Measurements from ENCODE around the gene ZNF341. TPM values are rescaled to one million over a fixed set of nuclear protein-coding genes. Genes with fewer than 3 reads are reported as not detected.

ZNF341 gene
- total RNA-seq, 1 donor from 2014 or later, result 4.8 TPM

DNA sequence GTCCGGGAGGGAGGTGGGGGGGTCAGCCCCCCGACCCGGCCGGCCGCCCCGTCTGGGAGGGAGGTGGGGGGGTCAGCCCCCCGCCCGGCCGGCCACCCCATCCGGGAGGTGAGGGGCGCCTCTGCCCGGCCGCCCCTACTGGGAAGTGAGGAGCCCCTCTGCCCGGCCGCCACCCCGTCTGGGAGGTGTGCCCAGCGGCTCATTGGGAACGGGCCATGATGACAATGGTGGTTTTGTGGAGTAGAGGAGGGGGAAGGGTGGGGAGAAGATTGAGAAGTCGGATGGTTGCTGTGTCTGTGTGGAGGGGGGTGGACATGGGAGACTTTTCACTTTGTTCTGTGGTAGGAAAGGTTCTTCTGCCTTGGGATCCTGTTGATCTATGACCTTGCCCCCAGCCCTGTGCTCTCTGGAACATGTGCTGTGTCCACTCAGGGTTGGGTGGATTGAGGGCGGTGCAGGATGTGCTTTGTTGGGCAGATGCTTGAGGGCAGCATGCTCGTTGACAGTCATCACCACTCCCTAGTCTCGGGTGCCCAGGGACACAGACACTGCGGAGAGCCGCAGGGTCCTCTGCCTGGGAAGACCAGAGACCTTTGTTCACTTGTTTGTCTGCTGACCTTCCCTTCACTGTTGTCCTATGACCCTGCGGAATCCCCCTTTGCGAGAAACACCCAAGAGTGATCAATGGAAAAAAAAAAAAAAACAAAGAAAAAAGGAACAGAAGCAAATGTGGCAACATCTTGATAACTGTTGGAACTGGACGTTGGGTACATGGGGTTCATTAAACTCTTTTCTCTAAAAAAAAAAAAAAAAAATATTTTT, 30.0 kb upstream of the ZNF341 start:
- no peak for DNase-seq (ENCODE audit: low spot score)

DNA sequence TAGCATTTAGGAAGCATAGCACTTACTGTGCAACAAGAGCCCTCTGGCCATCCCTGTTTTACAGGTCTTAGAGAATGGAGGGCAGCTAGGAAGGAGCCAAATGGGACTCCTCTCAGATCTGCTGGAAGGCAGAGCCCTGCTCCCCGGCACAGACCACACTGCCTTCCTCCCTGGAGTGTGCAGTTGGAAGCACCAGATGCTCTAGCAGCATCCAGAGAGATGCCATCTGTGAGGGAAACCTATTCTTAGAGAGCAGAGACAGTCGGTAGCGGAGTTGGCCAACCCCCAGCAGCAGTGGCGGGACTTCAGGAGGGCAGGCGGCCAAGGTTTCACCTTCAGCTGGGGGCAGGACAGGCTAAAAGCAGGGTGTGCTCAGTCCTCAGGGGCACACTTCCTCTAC, 28.9 kb upstream of the ZNF341 start:
- no peak for DNase-seq (ENCODE audit: low spot score)

DNA sequence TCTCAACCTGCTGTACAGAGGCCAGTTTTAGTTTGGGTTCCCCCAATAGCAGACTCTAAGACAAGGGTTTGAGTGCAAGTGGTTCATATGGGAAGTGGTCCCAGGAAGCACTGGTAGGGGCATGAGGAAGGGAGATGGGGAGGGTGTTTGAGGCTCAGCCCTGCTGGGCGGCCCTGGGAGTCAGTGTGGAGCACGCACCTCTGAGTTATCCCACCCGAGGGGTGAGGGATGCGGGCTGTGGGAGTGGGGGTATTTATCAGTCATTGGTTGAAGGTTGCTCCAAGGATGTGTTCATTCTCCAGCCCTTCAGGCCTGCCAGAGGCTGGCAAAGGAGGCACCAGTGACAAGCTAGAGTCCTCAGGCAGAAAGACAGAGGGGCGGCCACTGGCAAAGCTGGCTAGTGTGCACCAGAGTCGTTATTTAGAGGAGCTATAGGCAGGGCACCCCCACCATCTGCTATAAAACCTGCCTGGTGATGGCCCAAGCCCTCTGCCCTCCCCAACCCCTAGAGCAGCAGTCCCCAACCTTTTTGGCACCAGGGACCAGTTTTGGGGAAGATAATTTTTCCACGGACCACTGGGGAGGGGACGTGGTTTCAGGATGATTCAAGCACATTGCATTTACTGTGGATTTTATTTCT, 28.2 kb upstream of the ZNF341 start:
- no peak for DNase-seq (ENCODE audit: low spot score)

DNA sequence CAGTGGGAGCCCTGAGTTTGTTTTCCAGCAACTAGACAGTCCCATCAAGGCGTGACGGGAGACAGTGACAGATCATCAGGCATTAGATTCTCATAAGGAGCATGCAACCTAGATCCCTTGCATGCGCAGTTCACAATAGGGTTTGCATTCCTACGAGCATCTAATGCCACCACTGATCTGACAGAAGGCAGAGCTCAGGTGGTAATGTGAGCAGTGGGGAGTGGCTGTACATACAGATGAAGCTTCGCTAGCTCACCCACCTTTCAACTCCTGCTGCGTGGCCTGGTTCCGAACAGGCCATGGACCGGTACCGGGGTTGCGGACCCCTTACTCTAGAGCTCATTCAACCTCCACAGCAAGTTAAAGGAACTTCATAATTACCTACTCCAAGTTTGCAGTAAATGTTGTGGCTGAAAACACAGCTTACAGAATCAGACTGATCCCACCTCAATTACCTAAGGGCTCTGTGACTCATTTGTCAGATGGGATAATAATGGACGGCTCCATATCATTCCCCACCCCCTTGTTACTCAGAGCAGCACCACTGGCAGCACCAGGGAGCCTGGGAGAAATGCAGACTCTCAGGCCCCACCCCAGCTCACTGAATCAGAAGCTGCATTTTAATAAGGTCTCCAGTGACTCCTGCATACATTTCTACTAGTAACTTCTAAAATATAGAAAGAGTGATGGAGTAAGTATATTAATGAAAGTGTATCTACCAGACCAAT, 27.4 kb upstream of the ZNF341 start:
- no peak for DNase-seq (ENCODE audit: low spot score)

DNA sequence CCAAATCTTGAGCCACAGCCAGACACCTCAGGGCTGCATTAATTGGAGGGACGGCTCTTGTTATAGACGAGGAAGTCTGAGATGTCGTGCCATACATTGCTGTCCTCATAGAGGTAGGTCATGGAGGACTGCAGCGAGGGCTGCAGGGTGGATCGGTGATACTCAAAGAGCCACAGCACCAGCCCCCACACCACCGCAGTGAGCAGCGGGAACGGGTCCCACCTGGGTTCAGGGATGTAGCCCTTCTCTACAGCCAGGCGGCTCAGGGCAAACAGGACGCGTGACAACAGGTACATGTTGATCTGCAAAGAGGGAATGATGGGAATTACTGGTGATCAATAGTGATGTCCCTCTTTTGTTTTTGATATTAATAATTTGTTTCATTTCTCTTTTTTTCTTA, 24.1 kb upstream of the ZNF341 start:
- DNase-seq (ENCODE audit: low spot score), result no peak

DNA sequence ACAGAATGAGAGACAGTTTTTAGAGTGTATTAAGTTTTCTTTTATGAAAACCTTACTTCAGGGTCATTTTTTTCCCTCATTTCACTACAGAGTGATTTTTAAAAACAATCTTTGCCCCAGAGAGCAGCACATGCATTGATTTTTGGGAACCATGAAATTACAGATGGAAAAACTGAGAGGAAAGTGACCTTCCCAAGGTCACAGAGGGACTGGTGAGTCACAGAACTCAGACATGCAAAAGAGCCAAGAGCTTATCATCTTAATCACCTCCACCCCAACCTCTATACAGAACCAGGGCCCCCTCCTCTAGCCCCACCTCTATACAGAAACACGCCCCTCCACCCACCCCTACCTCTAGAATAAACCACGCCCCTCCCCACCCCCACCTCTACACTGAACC, 22.4 kb upstream of the ZNF341 start:
- no peak for DNase-seq (ENCODE audit: low spot score)

DNA sequence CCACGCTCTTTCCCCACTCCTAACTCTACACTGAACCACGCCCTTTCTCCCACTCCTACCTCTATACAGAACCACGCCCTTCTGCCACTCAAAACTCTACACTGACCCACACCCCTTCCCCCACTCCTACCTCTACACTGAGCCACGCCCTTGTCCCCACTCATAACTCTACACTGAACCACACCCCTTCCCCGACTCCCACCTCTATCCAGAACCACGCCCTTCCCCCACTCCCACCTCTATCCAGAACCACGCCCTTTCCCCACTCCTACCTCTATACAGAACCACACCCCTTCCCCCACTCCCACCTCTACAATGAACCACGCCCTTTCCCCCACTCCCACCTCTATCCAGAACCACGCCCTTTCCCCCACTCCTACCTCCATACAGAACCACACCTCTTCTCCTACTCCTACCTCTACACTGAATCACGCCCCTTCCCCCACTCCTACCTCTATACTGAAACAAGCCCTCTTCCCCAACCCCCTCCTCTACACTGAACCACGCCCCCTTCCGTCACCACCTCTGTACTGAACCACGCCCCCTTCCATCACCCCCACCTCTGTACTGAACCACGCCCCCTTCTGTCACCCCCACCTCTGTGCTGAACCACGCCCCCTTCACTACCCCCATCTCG, 21.8 kb upstream of the ZNF341 start:
- no peak for DNase-seq (ENCODE audit: low spot score)

DNA sequence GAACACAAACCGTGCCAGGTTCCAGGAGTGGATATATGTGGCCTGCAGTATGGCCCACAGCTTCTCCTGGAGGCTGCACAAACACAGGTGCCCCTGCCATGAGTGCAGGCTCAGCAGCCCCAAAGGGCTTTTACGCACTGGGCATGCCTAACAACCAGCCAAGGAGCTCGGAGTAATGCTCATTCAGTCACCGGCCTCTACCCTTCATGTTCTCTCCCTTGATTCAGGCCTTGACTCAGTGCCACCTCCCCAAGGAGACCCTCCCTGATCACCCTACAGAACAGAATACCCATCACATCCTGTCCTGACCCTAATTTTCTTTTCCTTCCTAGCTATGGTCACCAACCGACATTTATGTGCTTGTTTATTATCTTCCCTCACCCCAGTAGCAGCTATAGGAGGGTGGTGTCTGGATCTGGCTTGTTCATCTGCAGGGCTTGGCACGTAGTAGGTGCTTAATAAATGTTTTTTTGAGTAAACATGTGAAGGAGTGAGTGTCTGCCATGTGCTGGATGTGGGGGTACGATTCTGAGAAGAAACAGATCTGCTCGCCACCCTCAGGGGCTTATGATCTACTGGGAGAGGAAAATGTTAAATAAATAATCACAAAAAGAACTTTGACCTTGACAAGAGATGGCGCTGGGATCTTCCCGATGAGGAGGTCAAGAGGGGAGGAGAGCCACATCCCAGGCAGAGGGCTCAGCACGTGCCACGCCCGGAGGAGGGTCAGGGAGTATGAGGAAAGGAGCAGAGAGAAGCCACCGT, 20.9 kb upstream of the ZNF341 start:
- no peak for DNase-seq (ENCODE audit: low spot score)

DNA sequence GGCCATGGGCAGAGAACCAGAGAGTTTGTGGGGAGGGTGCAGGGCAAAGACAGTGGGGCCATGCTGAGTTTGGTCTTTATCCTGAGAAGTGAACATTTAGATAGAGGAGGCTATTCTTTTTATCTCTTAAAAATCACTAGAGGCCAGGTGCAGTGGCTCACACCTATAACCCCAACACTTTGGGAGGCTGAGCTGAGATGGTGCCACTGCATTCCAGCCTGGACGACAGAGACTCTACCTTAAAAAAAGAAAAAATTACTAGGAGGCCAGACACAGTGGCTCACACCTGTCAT, 20.4 kb upstream of the ZNF341 start:
- no peak for DNase-seq (ENCODE audit: low spot score)

DNA sequence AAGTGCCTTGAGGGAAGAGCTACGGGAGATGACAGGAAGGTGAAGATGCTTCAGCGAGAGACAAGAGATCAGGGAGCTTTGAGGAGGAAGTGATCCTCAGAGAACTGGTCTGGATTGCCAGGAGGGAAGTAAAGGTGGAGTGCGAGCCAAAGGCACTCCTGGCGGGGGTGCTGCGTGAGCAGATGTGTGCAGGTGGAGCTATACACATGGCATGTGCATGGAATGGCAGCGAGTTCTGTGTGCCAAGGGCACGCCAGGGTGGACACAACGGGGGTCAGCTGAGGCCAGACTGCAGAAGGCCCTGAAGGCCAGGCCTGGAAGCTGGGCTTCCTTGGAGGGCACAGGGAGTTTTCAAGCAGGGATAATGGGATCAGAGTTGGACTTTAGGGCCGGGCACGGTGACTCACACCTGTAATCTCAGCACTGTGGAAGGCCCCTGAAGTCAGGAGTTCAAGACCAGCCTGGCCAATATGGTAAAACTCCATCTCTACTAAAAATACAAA, 17.9 kb upstream of the ZNF341 start:
- no peak for DNase-seq (ENCODE audit: low spot score)

DNA sequence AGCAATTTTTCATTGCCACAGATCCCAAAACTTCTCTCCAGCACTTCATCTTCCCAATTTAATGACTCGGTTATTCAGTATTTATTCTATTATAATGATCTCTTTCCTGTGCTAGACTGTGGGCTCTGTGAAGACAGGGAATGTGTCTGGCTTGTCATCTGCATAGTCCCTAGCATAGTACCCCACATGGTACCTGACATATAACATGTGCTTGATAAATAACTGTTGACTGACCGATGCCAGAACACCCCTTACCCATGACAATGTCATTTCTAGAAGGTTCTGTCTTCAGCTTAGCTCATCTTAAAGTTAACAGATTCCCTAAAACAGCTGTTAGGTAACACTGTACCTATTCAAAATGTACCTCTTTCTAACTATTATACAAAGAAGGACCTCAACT, 15.3 kb upstream of the ZNF341 start:
- DNase-seq (ENCODE audit: low spot score), result no peak

DNA sequence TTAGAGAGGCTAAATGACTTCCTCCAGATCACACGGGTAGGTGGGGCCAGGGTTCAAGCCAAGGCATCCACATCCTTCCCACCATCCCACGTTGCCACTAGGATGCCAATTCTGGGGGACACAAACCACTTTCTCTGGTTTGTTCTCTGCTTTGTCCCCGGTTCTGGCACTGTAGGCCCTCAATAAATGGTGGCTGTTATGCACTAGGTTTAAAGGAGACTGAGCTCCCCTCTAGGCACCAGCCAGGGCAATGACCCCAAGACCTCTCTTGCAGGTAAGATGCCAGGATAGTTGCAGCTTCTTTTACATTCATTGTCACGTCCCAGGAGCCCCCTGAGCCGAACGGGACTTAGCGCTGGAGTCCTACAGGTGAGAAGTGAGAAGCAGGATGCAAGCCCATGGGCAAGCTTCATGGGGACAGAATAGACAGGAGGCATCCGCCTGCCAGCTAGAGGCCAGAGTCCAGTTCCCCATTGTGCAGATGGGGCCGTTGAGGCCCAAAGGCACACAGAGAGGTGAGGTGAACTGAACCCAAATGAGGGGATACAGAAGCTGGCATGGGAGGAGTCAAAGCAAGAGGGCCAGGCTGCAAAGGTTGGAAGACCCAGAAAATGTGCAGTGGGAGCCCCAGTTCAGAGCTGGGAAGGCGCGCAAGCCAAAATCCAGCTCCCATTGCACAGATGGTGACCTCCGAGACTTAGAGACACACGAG, 12.4 kb upstream of the ZNF341 start:
- no peak for DNase-seq (ENCODE audit: low spot score)

DNA sequence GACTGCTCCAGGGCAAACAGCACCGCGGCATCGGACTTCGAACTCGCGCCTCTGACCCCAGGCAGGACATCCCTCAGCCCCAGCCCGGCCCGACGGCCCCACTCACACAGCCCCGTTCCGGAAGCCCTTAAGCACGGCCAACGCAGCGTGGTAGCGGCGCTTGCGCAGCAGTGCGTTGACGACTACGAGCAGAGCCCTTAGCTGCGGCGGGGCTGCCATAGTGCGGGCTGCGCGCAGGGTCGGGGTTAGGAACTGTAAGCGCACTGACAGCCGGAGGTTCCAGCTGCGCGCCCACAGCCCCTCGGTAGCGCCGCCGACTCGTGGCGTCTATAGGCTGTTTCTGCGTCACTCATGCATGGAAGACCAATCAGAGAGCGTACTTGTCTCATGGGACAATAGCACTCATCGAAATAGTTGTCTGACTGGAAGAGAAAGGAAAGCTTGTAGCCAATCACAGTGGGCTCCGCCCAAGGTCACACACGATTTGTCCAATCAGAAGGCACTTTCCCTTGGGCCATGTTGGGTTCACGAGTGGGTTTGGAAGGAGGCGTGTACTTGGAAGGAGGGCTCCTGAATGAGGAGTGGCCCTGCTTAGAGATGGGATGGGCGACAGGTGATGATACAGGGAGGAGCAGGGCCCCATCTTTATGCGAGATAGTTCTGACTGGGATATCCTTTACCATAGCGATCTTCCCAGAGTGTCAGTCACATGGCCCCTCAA, 11.6 kb upstream of the ZNF341 start, which contains the start of gene PXMP4:
PXMP4 (minus strand) TSS at position 322 of the 721 bp plus-strand sequence; CDS start at position 219, 103 bp downstream.
- peak; percentile 94 for DNase-seq (ENCODE audit: low spot score)

DNA sequence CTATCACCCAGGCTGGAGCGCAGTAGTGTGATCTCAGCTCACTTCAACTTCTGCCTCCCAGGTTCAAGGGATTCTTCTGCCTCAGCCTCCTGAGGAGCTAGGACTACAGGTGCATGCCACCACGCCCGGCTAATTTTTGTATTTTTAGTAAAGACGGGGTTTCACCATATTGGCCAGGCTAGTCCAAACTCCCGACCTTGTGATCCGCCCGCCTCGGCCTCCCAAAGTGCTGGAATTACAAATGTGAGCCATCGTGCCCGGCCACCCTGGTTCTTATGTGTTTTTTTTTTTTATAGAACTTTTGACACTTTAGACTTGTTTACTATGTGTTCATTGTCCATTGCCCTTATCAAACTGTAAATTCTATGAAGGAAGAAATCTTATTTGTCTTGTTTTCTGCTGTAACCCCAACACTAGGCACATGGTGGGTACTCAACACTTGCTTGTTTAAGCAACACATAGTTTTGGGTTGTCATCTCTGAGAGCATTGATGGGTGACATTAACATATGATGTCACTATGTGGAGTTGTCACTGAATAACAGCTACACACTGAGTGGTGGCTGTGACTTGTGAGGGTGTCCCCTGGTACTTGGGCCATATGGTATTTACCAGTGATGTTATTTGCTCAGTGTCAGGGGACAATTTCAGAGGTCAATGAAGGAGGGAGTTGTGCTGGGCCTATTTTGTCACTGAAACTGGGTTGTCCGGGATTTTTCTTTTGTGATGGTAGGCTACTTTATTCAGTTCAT, 10.2 kb upstream of the ZNF341 start:
- no peak for DNase-seq (ENCODE audit: low spot score)

DNA sequence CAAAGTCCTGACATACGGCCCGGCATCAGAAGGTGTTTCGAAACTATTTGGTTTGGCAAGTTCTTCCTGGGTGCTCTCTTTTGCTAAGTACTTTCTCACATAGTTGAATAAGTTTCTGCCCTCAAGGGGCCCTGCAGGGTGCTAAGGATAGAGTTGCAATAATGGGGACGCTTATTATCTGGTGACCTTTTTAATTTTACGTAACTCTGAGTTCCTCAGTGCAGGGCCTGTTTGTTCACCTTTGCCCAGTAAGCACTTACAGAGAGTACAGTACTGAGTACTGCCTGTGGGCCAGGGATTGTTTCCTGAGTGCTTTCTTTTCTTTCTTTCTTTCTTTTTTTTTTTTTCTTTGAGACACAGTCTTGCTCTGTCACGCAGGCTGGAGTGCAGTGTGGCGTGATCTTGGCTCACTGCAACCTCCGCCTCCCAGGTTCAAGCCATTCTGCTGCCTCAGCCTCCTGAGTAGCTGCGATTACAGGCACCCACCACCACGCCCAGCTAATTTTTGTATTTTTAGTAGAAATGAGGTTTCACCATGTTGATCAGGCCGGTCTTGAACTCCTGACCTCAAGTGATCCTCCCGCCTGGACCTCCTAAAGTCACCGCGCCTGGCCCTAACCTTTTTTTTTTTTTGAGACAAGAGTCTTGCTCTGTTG, 7.2 kb upstream of the ZNF341 start:
- DNase-seq (ENCODE audit: low spot score), result no peak

DNA sequence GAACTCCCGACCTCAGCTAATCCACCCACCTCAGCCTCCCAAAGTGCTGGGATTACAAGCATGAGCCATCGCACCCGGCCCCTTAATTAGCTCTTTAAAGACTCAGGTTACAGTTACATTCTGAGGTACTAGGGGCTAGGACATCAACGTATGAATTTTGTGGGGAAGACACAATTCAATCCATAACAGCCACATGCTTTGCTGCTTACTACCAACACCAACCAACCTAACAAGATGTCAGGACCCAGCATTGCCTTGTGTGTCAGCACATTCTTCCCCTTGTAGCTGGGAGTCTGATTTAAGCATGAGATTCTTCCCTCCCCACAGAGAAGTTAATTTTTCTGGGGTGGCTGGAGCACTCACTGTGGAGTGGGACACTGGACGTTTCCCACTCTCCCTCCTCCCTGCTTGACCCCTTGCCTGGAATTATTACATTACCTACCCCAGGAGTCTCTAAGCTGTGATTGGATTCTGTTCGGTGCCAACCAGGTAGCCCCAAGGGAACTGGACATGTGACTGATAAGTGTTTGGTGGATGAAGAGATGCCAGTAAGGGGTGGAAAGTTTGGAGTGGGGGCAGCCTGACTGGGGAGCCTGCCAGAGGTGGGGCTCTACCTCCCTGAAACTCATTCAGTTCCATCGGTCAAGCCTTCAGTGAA, 6.1 kb upstream of the ZNF341 start:
- no peak for DNase-seq (ENCODE audit: low spot score)

DNA sequence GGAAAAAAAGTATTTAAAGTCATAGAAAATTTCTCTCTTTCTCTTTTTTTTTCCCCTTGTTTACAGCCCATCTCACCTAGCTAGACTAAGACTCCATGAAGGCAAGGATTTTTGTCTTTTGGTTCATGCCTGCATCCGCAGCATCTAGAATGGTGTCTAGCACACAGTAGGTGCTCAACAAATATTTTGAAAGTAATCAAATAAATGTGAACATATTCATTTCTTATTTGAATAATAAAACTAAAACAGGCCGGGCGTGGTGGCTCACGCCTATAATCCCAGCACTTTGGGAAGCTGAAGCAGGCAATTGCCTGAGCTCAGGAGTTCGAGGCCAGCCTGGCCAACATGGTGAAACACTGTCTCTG, 4.7 kb upstream of the ZNF341 start:
- DNase-seq (ENCODE audit: low spot score), result no peak

DNA sequence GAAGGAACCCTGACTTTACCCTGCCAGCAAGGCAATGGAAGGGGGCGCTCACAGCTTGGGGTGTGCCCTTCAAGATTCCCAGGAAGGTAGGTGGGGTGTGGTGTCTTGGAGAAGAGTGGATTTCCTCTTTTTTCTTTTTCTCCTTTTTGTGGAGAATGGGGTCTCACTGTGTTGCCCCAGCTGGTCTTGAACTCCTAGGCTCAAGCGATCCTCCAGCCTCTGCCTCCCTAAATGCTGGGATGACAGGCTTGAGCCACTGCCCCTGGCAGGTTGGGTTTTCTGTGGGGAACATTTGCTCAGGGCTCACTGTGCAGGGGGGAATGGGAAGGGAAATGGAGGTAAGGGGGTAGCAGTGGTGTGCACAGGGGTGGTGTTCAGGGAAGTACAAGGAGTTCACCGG, 4.0 kb upstream of the ZNF341 start:
- DNase-seq (ENCODE audit: low spot score), result no peak

Measured in ureter (tissue), 1 donor.